Keratinocyte (primary cell): ENCODE measurements around the gene WDPCP. TPM values are rescaled to one million over a fixed set of nuclear protein-coding genes. Genes with fewer than 3 reads are reported as not detected.
"Not testable (repeated sequence)": the region's sequence is repeated elsewhere in the genome, so short reads cannot be mapped to it uniquely, and the experiment has no call there.

Experiments
- DNase-seq: peaks from one replicate; pipeline ENCODE4 v3.0.0-alpha.2; 2011; ENCODE audit warnings: low read depth, missing footprints, low spot score
- FAIRE-seq: peaks from 2 replicates; lab custom pipeline; 2011; peaks lifted over from hg19 to GRCh38; lab: Jason Lieb, UNC
- H2AFZ ChIP-seq: 2 replicates; pipeline ENCODE4 v1.6.0; 2012; ENCODE audit warnings: low read length, control low read depth, inconsistent platforms; ENCODE audit not compliant: control insufficient read depth
- H3K27ac ChIP-seq: 2 replicates; pipeline ENCODE4 v1.5.1; 2011; ENCODE audit warnings: low read length; ENCODE audit not compliant: control insufficient read depth, insufficient read depth
- H3K27me3 ChIP-seq: 3 replicates; pipeline ENCODE4 v1.6.0; 2011; ENCODE audit warnings: low read length; ENCODE audit not compliant: control insufficient read depth, insufficient read depth; ENCODE audit errors: extremely low read depth
- H3K36me3 ChIP-seq, 2 experiments: 2 replicates in 1 of 2; 3 replicates in 1 of 2; pipeline ENCODE4 v1.5.1; 2011; ENCODE audit warnings: low read length in 2 of 2, mild to moderate bottlenecking in 1 of 2; ENCODE audit not compliant: control insufficient read depth in 2 of 2, insufficient read depth in 2 of 2; ENCODE audit errors: extremely low read depth in 1 of 2
- H3K4me1 ChIP-seq: 3 replicates; pipeline ENCODE4 v1.5.1; 2011; ENCODE audit warnings: low read length; ENCODE audit not compliant: control insufficient read depth, insufficient read depth; ENCODE audit errors: extremely low read depth
- H3K4me2 ChIP-seq: 3 replicates; pipeline ENCODE4 v1.6.0; 2011; ENCODE audit warnings: low read depth, low read length; ENCODE audit not compliant: control insufficient read depth, insufficient read depth; ENCODE audit errors: extremely low read depth
- H3K4me3 ChIP-seq, 3 experiments: fragments of 200-600 bp in 1 of 3; sonication (generic) in 1 of 3; 2 replicates in 2 of 3; 3 replicates in 1 of 3; pipeline ENCODE4 v1.5.1; 2011 to 2016; ENCODE audit warnings: low read length in 3 of 3, mild to moderate bottlenecking in 3 of 3, control low read depth in 2 of 3, inconsistent platforms in 1 of 3, low read depth in 1 of 3, mixed read lengths in 1 of 3, mixed run types in 1 of 3, moderate library complexity in 1 of 3; ENCODE audit not compliant: control insufficient read depth in 2 of 3, insufficient read depth in 2 of 3; ENCODE audit errors: extremely low read depth in 1 of 3
- H3K79me2 ChIP-seq: 2 replicates; pipeline ENCODE4 v1.6.0; 2012; ENCODE audit warnings: low read length; ENCODE audit not compliant: control insufficient read depth, insufficient read depth
- H3K9ac ChIP-seq: 3 replicates; pipeline ENCODE4 v1.6.0; 2011; ENCODE audit warnings: low read length; ENCODE audit not compliant: control insufficient read depth, insufficient read depth; ENCODE audit errors: extremely low read depth
- H3K9me1 ChIP-seq: 3 replicates; pipeline ENCODE4 v1.6.0; 2011; ENCODE audit warnings: low read length; ENCODE audit not compliant: control insufficient read depth, insufficient read depth; ENCODE audit errors: extremely low read depth
- H3K9me3 ChIP-seq: 2 replicates; pipeline ENCODE4 v1.5.1; 2012; ENCODE audit warnings: low read depth, low read length; ENCODE audit not compliant: control insufficient read depth
- H4K20me1 ChIP-seq: 3 replicates; pipeline ENCODE4 v1.6.0; 2011; ENCODE audit warnings: low read length; ENCODE audit not compliant: control insufficient read depth, insufficient read depth; ENCODE audit errors: extremely low read depth
- CTCF ChIP-seq, 3 experiments: IDR thresholded peaks in 1 of 3; conservative IDR thresholded peaks in 1 of 3; optimal IDR thresholded peaks in 1 of 3; 2 replicates in 2 of 3; 3 replicates in 1 of 3; pipeline versions ENCODE3 to v1.5.1; 2011; ENCODE audit warnings: low read length in 3 of 3, mild to moderate bottlenecking in 3 of 3, moderate library complexity in 2 of 3, control low read depth in 1 of 3, inconsistent platforms in 1 of 3; ENCODE audit not compliant: insufficient read depth in 2 of 3; ENCODE audit errors: extremely low read depth in 1 of 3
- EZH2 ChIP-seq: IDR thresholded peaks from one replicate; pipeline ENCODE4 v1.6.1; 2012; ENCODE audit warnings: inconsistent platforms, mild to moderate bottlenecking, low read length, moderate library complexity
- dilution Hi-C: fragments of 300-500 bp; cut with MboI; formaldehyde crosslinking; loops from one replicate; pipeline ENCODE4 v1.7.0; 2020; ENCODE audit warnings: low sequenced_read_pairs; ENCODE audit not compliant: extremely low pct_ligation_motif_present
- polyA plus RNA-seq, 5 experiments: library from polyadenylated mRNA; depleted of rRNA in 3 of 5; stranded (reverse) in 3 of 5; stranded (forward) in 1 of 5; unstranded in 1 of 5; fragments of >200 nt; gene quantifications; 1 replicate in 1 of 5; 2 replicates in 3 of 5; 3 replicates in 1 of 5; pipeline versions ENCODE4 v1.2.1 to v1.2.3, GENCODE V29; 2011 to 2012; ENCODE audit warnings: missing spikeins in 2 of 5, low read depth in 1 of 5, low replicate concordance in 1 of 5

WDPCP gene
- polyA plus RNA-seq, 1 donor (not counting 4 experiments of a cell fraction or from before 2014, with no cell fraction given) = 2.9 TPM

- Histone ChIP-seq H2AFZ (no peak overlapping the region), H3K27ac (no peak overlapping the region), H3K9me3 (no peaks in the 10 kb centered on the region), H3K4me3 (no peak overlapping the region), H3K79me2 (no peaks in the 10 kb centered on the region), H4K20me1 (no peaks in the 10 kb centered on the region), H3K27me3 (no peaks in the 10 kb centered on the region), H3K4me1 (no peaks in the 10 kb centered on the region), H3K9me1 (no peaks in the 10 kb centered on the region), H3K9ac (no peak overlapping the region), H3K36me3 (no peaks in the 10 kb centered on the region), H3K4me2 (no peak overlapping the region)
- no peak for TF ChIP-seq EZH2
- no peak for TF ChIP-seq CTCF (optimal IDR thresholded peaks at IDR 0.05 in 1 of 3, IDR thresholded peaks at IDR 0.05 in 1 of 3, conservative IDR thresholded peaks at IDR 0.05 in 1 of 3; ENCODE audit: extremely low read depth in 1 of 3, insufficient read depth in 2 of 3, low read length in 3 of 3)
- dilution Hi-C loops = no loop called here
- DNase-seq (no peak), FAIRE-seq (no peak)
Observed at GRCh38 chr2:63364866-63365265, 223.4 kb downstream of the WDPCP start.

- H3K4me3 ChIP-seq, H3K9me1 ChIP-seq, H2AFZ ChIP-seq, H4K20me1 ChIP-seq, H3K27ac ChIP-seq, H3K9me3 ChIP-seq, FAIRE-seq, DNase-seq, H3K36me3 ChIP-seq, H3K4me1 ChIP-seq, H3K79me2 ChIP-seq, H3K27me3 ChIP-seq, H3K4me2 ChIP-seq, dilution Hi-C loops, H3K9ac ChIP-seq: not testable (repeated sequence)
Observed at GRCh38 chr2:63357722-63358121, 230.6 kb downstream of the WDPCP start.

GRCh38 chr2:63347361-63347760 is 240.9 kb downstream of the WDPCP start:
- Histone ChIP-seq H3K4me1 (no peaks in the 10 kb centered on the region), H3K4me2 (no peak overlapping the region), H4K20me1 (no peaks in the 10 kb centered on the region), H3K9me3 (no peaks in the 10 kb centered on the region), H3K36me3 (no peaks in the 10 kb centered on the region), H3K9ac (no peak overlapping the region), H3K27ac (no peak overlapping the region), H3K27me3 (no peaks in the 10 kb centered on the region), H3K79me2 (no peaks in the 10 kb centered on the region), H3K9me1 (no peaks in the 10 kb centered on the region), H2AFZ (no peak overlapping the region), H3K4me3 (no peak overlapping the region)
- no peak for TF ChIP-seq EZH2
- TF ChIP-seq CTCF (optimal IDR thresholded peaks at IDR 0.05 in 1 of 3, IDR thresholded peaks at IDR 0.05 in 1 of 3, conservative IDR thresholded peaks at IDR 0.05 in 1 of 3; ENCODE audit: extremely low read depth in 1 of 3, insufficient read depth in 2 of 3, low read length in 3 of 3) = no peak
- dilution Hi-C loops = no loop called here
- FAIRE-seq (no peak), DNase-seq (no peak)
